Activated CD4-positive, alpha-beta T cell treated with anti-CD3 and anti-CD28 coated beads, Interleukin-2, amount 10 ng/mL, durations not matched to agents 24 days and 14 days (primary cell): ENCODE results near the gene FOXI3. TPM values are rescaled to one million over a fixed set of nuclear protein-coding genes. Genes with fewer than 3 reads are reported as not detected.
"Not testable (repeated sequence)": the region's sequence is repeated elsewhere in the genome, so short reads cannot be mapped to it uniquely, and the experiment has no call there.

Source experiments
- DNase-seq: peaks from one replicate; pipeline ENCODE4 v3.0.0; 2022
- H3K27ac Mint-ChIP-seq: one replicate; pipeline ENCODE4 v1.8.0; 2022; ENCODE audit warnings: mild to moderate bottlenecking, mixed read lengths
- H3K27me3 Mint-ChIP-seq: one replicate; pipeline ENCODE4 v1.8.0; 2022; ENCODE audit warnings: mixed read lengths
- H3K36me3 Mint-ChIP-seq: one replicate; pipeline ENCODE4 v1.8.0; 2022; ENCODE audit warnings: low read depth, mild to moderate bottlenecking, mixed read lengths
- H3K4me1 Mint-ChIP-seq: one replicate; pipeline ENCODE4 v1.8.0; 2021; ENCODE audit warnings: mixed read lengths
- H3K4me3 Mint-ChIP-seq: one replicate; pipeline ENCODE4 v1.8.0; 2022; ENCODE audit warnings: mild to moderate bottlenecking, moderate library complexity, mixed read lengths
- H3K9me3 Mint-ChIP-seq: one replicate; pipeline ENCODE4 v1.8.0; 2021; ENCODE audit warnings: mixed read lengths
- intact Hi-C: fragments of 100-400 bp; cut with micrococcal nuclease; formaldehyde crosslinking; loops from one replicate; pipeline ENCODE4 v1.15.1; 2023
- total RNA-seq: library from RNA; stranded (reverse); gene quantifications from 2 replicates; pipeline ENCODE4 v1.2.3, GENCODE V29; 2022

The FOXI3 gene
- total RNA-seq, 1 donor from 2014 or later, result not detected

- intact Hi-C loops, result no loop called here
- H3K4me3 Mint-ChIP-seq, result peak overlapping the region; percentile 76
- H3K27me3 Mint-ChIP-seq, result peaks cover 55% of the 10 kb centered on the region
These were observed 588 bp upstream of the FOXI3 start for GRCh38 chr2:88452980-88453582.

GRCh38 chr2:88451811-88452564 is 505 bp downstream of the FOXI3 start:
- peak overlapping the region; percentile 48 for H3K4me3 Mint-ChIP-seq
- H3K9me3 Mint-ChIP-seq, result no peaks in the 10 kb centered on the region
- peaks cover 4% of the 10 kb centered on the region for H3K4me1 Mint-ChIP-seq
- no peak overlapping the region for H3K27ac Mint-ChIP-seq
- intact Hi-C loops, result no loop called here
- DNase-seq, result peak; percentile 66
- H3K36me3 Mint-ChIP-seq, result no peaks in the 10 kb centered on the region
- peaks cover 62% of the 10 kb centered on the region for H3K27me3 Mint-ChIP-seq

More at GRCh38 chr2:88452980-88453582, 588 bp upstream of the FOXI3 start:
- Mint-ChIP-seq H3K9me3 (no peaks in the 10 kb centered on the region), H3K27ac (no peak overlapping the region), H3K4me1 (peaks cover 4% of the 10 kb centered on the region), H3K36me3 (no peaks in the 10 kb centered on the region)
- peak; percentile 60 for DNase-seq

GRCh38 chr2:88450925-88451810 is 1.3 kb downstream of the FOXI3 start:
- H3K36me3 Mint-ChIP-seq, result no peaks in the 10 kb centered on the region
- H3K4me3 Mint-ChIP-seq, result peak overlapping the region; percentile 48
- H3K27me3 Mint-ChIP-seq, result peaks cover 59% of the 10 kb centered on the region
- H3K27ac Mint-ChIP-seq, result no peak overlapping the region
- H3K9me3 Mint-ChIP-seq, result no peaks in the 10 kb centered on the region
- intact Hi-C loops, result no loop called here
- H3K4me1 Mint-ChIP-seq, result peaks cover 4% of the 10 kb centered on the region
- no peak for DNase-seq

GRCh38 chr2:88450186-88450585 is 2.3 kb downstream of the FOXI3 start:
- Mint-ChIP-seq H3K4me1 (peaks cover 4% of the 10 kb centered on the region), H3K9me3 (no peaks in the 10 kb centered on the region), H3K4me3 (no peak overlapping the region), H3K27me3 (peaks cover 56% of the 10 kb centered on the region), H3K36me3 (no peaks in the 10 kb centered on the region), H3K27ac (no peak overlapping the region)
- DNase-seq, result no peak
- intact Hi-C loops, result no loop called here

GRCh38 chr2:88448248-88448647 is 4.2 kb downstream of the FOXI3 start:
- no peak overlapping the region for H3K4me3 Mint-ChIP-seq
- no peaks in the 10 kb centered on the region for H3K36me3 Mint-ChIP-seq
- no peak for DNase-seq
- intact Hi-C loops, result no loop called here
- H3K9me3 Mint-ChIP-seq, result no peaks in the 10 kb centered on the region
- H3K27me3 Mint-ChIP-seq, result peaks cover 49% of the 10 kb centered on the region
- H3K4me1 Mint-ChIP-seq, result peaks cover 4% of the 10 kb centered on the region
- no peak overlapping the region for H3K27ac Mint-ChIP-seq

- H3K4me3 Mint-ChIP-seq, result no peak overlapping the region
- peaks cover 19% of the 10 kb centered on the region for H3K27me3 Mint-ChIP-seq
- H3K9me3 Mint-ChIP-seq, result no peaks in the 10 kb centered on the region
- H3K36me3 Mint-ChIP-seq, result no peaks in the 10 kb centered on the region
- H3K27ac Mint-ChIP-seq, result no peak overlapping the region
- H3K4me1 Mint-ChIP-seq, result no peaks in the 10 kb centered on the region
- DNase-seq, result no peak
- intact Hi-C loops, result no loop called here
These were observed 9.0 kb downstream of the FOXI3 start for GRCh38 chr2:88443353-88443938.

GRCh38 chr2:88442473-88442872 is 10.0 kb downstream of the FOXI3 start:
- H3K27me3 Mint-ChIP-seq, result peaks cover 13% of the 10 kb centered on the region
- no peaks in the 10 kb centered on the region for H3K36me3 Mint-ChIP-seq
- no peaks in the 10 kb centered on the region for H3K9me3 Mint-ChIP-seq
- intact Hi-C loops, result no loop called here
- H3K27ac Mint-ChIP-seq, result no peak overlapping the region
- no peaks in the 10 kb centered on the region for H3K4me1 Mint-ChIP-seq
- DNase-seq, result no peak
- no peak overlapping the region for H3K4me3 Mint-ChIP-seq

GRCh38 chr2:88442061-88442460 is 10.4 kb downstream of the FOXI3 start:
- no peak for DNase-seq
- H3K9me3 Mint-ChIP-seq, result no peaks in the 10 kb centered on the region
- intact Hi-C loops, result no loop called here
- H3K27ac Mint-ChIP-seq, result no peak overlapping the region
- H3K27me3 Mint-ChIP-seq, result peaks cover 10% of the 10 kb centered on the region
- no peaks in the 10 kb centered on the region for H3K4me1 Mint-ChIP-seq
- H3K36me3 Mint-ChIP-seq, result no peaks in the 10 kb centered on the region
- H3K4me3 Mint-ChIP-seq, result no peak overlapping the region

GRCh38 chr2:88437010-88437409 is 15.5 kb downstream of the FOXI3 start:
- DNase-seq, result no peak
- H3K9me3 Mint-ChIP-seq, result no peaks in the 10 kb centered on the region
- peaks cover 7% of the 10 kb centered on the region for H3K27me3 Mint-ChIP-seq
- H3K4me3 Mint-ChIP-seq, result no peak overlapping the region
- no peak overlapping the region for H3K27ac Mint-ChIP-seq
- no peaks in the 10 kb centered on the region for H3K36me3 Mint-ChIP-seq
- intact Hi-C loops, result no loop called here
- H3K4me1 Mint-ChIP-seq, result no peaks in the 10 kb centered on the region

GRCh38 chr2:88429929-88430328 is 22.6 kb downstream of the FOXI3 start:
- H3K36me3 Mint-ChIP-seq, result no peaks in the 10 kb centered on the region
- no peaks in the 10 kb centered on the region for H3K27me3 Mint-ChIP-seq
- no peak overlapping the region for H3K27ac Mint-ChIP-seq
- H3K4me3 Mint-ChIP-seq, result no peak overlapping the region
- intact Hi-C loops, result no loop called here
- H3K4me1 Mint-ChIP-seq, result no peaks in the 10 kb centered on the region
- no peaks in the 10 kb centered on the region for H3K9me3 Mint-ChIP-seq
- DNase-seq, result no peak

GRCh38 chr2:88423733-88424132 is 28.8 kb downstream of the FOXI3 start:
- Mint-ChIP-seq H3K27ac (no peak overlapping the region), H3K36me3 (no peaks in the 10 kb centered on the region), H3K9me3 (no peaks in the 10 kb centered on the region), H3K4me1 (no peaks in the 10 kb centered on the region), H3K4me3 (no peak overlapping the region), H3K27me3 (peaks cover 3% of the 10 kb centered on the region)
- DNase-seq, result no peak
- intact Hi-C loops, result no loop called here

- H3K4me1 Mint-ChIP-seq, H3K27ac Mint-ChIP-seq, H3K4me3 Mint-ChIP-seq, DNase-seq, H3K36me3 Mint-ChIP-seq, intact Hi-C loops, H3K9me3 Mint-ChIP-seq: not testable (repeated sequence)
- peaks cover 13% of the 10 kb centered on the region for H3K27me3 Mint-ChIP-seq
These were observed 33.4 kb downstream of the FOXI3 start for GRCh38 chr2:88419051-88419450.

- no peaks in the 10 kb centered on the region for H3K4me1 Mint-ChIP-seq
These were observed 36.4 kb downstream of the FOXI3 start for GRCh38 chr2:88416016-88416663.

More at GRCh38 chr2:88416016-88416663, 36.4 kb downstream of the FOXI3 start:
- Mint-ChIP-seq H3K27me3 (peaks cover 10% of the 10 kb centered on the region), H3K36me3 (no peaks in the 10 kb centered on the region), H3K4me3 (no peak overlapping the region), H3K9me3 (no peaks in the 10 kb centered on the region), H3K27ac (no peak overlapping the region)
- no peak for DNase-seq
- intact Hi-C loops, result no loop called here
